Measurements from ENCODE around the gene TBC1D9B. TPM values are rescaled to one million over a fixed set of nuclear protein-coding genes. Genes with fewer than 3 reads are reported as not detected.
A peak's percentile ranks its signal among the peaks of the same experiment; 100 is the strongest.

The TBC1D9B gene
- total and polyA plus RNA-seq, 2 experiments from 2014 or later: 77.0 to 97.3 TPM

DNA sequence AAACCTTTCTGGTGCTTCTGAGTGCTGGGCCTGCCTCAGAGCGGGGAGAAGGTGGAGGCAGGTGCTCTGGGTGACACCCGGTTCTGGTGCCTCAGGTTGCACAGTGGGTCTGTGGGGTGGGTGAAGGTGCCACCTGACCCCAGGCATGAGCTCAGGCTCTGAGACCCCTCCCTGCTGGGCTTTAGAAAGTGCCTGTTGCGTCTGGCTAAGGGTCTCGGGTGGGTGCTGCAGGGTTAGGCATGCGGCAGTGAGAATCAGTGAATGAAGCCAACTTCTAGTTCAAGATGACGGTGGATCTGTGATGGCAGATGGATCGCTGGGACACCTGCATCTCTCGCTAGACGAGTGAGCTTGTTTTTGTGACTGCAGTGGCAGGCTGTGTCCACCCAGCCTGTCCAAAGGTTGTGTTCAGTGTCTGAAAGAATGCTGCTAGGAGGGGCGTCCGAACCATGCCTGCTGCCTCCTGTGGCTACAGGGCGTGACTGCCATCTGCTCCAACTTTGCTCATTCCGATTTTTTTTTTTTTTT is 82.0 kb downstream of the TBC1D9B start:
- DNase-seq (ENCODE audit: low spot score): no peak
- H3K27me3 ChIP-seq: no peaks in the 10 kb centered on the region
- H3K9me2 ChIP-seq (replicated peaks; ENCODE audit: insufficient read depth): no peaks in the 10 kb centered on the region
- peak overlapping the region; percentile 47 for H3K27ac ChIP-seq
- TF ChIP-seq EZH2 (IDR thresholded peaks at IDR 0.05; ENCODE audit: borderline replicate concordance) (no peak), EZH2phosphoT487 (IDR thresholded peaks at IDR 0.05; ENCODE audit: low read depth, severe bottlenecking, unreplicated experiment) (no peak)
- TF ChIP-seq, protein P1, sequence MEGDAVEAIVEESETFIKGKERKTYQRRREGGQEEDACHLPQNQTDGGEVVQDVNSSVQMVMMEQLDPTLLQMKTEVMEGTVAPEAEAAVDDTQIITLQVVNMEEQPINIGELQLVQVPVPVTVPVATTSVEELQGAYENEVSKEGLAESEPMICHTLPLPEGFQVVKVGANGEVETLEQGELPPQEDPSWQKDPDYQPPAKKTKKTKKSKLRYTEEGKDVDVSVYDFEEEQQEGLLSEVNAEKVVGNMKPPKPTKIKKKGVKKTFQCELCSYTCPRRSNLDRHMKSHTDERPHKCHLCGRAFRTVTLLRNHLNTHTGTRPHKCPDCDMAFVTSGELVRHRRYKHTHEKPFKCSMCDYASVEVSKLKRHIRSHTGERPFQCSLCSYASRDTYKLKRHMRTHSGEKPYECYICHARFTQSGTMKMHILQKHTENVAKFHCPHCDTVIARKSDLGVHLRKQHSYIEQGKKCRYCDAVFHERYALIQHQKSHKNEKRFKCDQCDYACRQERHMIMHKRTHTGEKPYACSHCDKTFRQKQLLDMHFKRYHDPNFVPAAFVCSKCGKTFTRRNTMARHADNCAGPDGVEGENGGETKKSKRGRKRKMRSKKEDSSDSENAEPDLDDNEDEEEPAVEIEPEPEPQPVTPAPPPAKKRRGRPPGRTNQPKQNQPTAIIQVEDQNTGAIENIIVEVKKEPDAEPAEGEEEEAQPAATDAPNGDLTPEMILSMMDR (IDR thresholded peaks at IDR 0.05; ENCODE audit: poor library complexity): peak; percentile 5
- peaks cover 51% of the 10 kb centered on the region for H3K79me2 ChIP-seq
- no peaks in the 10 kb centered on the region for H3K36me3 ChIP-seq (replicated peaks; ENCODE audit: insufficient read depth, low read depth)
- H4K20me1 ChIP-seq (ENCODE audit: insufficient read depth, poor library complexity, severe bottlenecking): peaks cover 73% of the 10 kb centered on the region
- no peak overlapping the region for H3K4me3 ChIP-seq
- H3K4me1 ChIP-seq (ENCODE audit: insufficient read depth): peaks cover 29% of the 10 kb centered on the region
- WGBS (ENCODE audit: low lambda C conversion rate, missing lambda C conversion rate): 80% methylated on average over 13 of the region's 13 CpGs
- peak overlapping the region; percentile 95 for H3K4me2 ChIP-seq
- H2AFZ ChIP-seq: no peak overlapping the region
- no peaks in the 10 kb centered on the region for H3K9me3 ChIP-seq (ENCODE audit: low read depth)

- Histone ChIP-seq H3K79me2 (peaks cover 55% of the 10 kb centered on the region), H3K4me2 (peak overlapping the region; percentile 95), H3K27ac (no peak overlapping the region), H3K27me3 (no peaks in the 10 kb centered on the region), H3K4me3 (no peak overlapping the region), H3K36me3 (replicated peaks; ENCODE audit: insufficient read depth, low read depth) (no peaks in the 10 kb centered on the region), H3K9me2 (replicated peaks; ENCODE audit: insufficient read depth) (no peaks in the 10 kb centered on the region), H2AFZ (no peak overlapping the region), H3K4me1 (ENCODE audit: insufficient read depth) (peaks cover 37% of the 10 kb centered on the region), H3K9me3 (ENCODE audit: low read depth) (no peaks in the 10 kb centered on the region), H4K20me1 (ENCODE audit: insufficient read depth, poor library complexity, severe bottlenecking) (peaks cover 71% of the 10 kb centered on the region)
- peak; percentile 14 for DNase-seq (ENCODE audit: low spot score)
- TF ChIP-seq EZH2 (IDR thresholded peaks at IDR 0.05; ENCODE audit: borderline replicate concordance) (no peak), EZH2phosphoT487 (IDR thresholded peaks at IDR 0.05; ENCODE audit: low read depth, severe bottlenecking, unreplicated experiment) (no peak)
- TF ChIP-seq, protein P1 (IDR thresholded peaks at IDR 0.05; ENCODE audit: poor library complexity): no peak
- 80% methylated on average over 3 of the region's 3 CpGs for WGBS (ENCODE audit: low lambda C conversion rate, missing lambda C conversion rate)
These were observed 83.0 kb downstream of the TBC1D9B start for GRCh38 chr5:179824745-179825112.

DNA sequence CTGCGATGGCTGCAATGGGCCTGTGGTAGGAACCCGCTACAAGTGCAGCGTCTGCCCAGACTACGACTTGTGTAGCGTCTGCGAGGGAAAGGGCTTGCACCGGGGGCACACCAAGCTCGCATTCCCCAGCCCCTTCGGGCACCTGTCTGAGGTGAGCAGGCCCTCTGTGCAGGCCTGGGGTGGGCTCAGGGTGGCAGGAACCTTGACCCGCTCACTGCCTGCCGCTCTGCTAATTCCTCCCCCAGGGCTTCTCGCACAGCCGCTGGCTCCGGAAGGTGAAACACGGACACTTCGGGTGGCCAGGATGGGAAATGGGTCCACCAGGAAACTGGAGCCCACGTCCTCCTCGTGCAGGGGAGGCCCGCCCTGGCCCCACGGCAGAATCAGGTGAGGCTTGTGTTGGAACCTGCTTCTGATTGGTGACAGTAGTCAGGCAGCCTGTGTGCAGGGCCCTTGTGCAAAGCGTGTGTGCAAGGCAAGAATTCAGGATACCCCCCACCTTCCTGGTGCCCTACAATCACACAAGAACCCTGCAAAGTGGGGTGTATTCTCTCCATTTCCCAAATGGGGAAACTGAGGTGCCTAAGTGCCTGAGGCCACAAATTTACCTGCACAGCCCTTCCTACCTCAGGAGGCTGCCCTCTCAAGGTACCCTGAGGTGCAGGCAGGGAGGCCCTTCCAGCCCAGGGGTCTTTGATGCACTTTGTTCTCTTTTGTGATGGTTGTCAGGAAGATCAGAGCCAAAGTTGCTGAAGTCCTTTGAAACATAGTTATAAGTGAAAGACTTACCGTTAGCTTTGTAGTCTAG is 83.6 kb downstream of the TBC1D9B start:
- 93% methylated on average over 22 of the region's 22 CpGs for WGBS (ENCODE audit: low lambda C conversion rate, missing lambda C conversion rate)
- Histone ChIP-seq H3K9me2 (replicated peaks; ENCODE audit: insufficient read depth) (no peaks in the 10 kb centered on the region), H3K4me1 (ENCODE audit: insufficient read depth) (peaks cover 43% of the 10 kb centered on the region), H4K20me1 (ENCODE audit: insufficient read depth, poor library complexity, severe bottlenecking) (peaks cover 71% of the 10 kb centered on the region), H3K36me3 (replicated peaks; ENCODE audit: insufficient read depth, low read depth) (no peaks in the 10 kb centered on the region), H3K4me2 (peak overlapping the region; percentile 95), H3K27ac (no peak overlapping the region), H2AFZ (no peak overlapping the region), H3K4me3 (no peak overlapping the region), H3K79me2 (peaks cover 53% of the 10 kb centered on the region), H3K9me3 (ENCODE audit: low read depth) (no peaks in the 10 kb centered on the region), H3K27me3 (no peaks in the 10 kb centered on the region)
- TF ChIP-seq, protein P1 (IDR thresholded peaks at IDR 0.05; ENCODE audit: poor library complexity): no peak
- TF ChIP-seq EZH2phosphoT487 (IDR thresholded peaks at IDR 0.05; ENCODE audit: low read depth, severe bottlenecking, unreplicated experiment) (no peak), EZH2 (IDR thresholded peaks at IDR 0.05; ENCODE audit: borderline replicate concordance) (no peak)
- DNase-seq (ENCODE audit: low spot score): no peak

All from hepatocyte (in vitro differentiated cells).